GM18505 (cell line): ENCODE results near the gene FASTKD3.

ENCODE experiments used
- ATAC-seq: cut with Tn5 transposase; IDR thresholded peaks from one replicate; pipeline ENCODE4 v1.9.1; 2021; ENCODE audit not compliant: unreplicated experiment
- POLR2A ChIP-seq: IDR thresholded peaks from 4 replicates; pipeline ENCODE4 v1.6.1; 2011; ENCODE audit warnings: borderline replicate concordance; ENCODE audit not compliant: insufficient read depth, insufficient read length; ENCODE audit errors: extremely low read depth

FASTKD3 gene

DNA sequence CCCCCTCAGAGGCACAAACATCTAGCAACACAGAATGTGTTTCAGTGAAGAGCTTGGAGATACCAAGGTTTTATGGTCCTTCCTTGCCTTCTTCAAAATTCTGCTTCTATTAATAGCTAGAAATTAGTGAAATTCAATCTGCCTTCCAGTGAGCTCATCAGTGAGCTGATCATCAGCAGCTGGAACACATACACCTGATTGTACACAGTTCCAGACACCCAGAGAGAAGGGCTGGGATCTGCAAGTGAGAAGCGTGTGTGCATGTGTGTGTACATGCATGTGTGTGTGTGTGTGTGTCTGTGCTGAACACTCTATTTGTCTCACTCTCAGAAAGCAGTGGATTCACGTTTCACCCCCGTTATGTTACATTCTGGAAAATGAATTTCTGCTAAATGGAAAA lies 46.4 kb downstream of the FASTKD3 start:
- no peak for TF ChIP-seq POLR2A
- ATAC-seq, result no peak

GRCh38 chr5:7816535-7816901 lies 52.3 kb downstream of the FASTKD3 start:
- TF ChIP-seq POLR2A, result no peak
- peak; percentile 12 for ATAC-seq

DNA sequence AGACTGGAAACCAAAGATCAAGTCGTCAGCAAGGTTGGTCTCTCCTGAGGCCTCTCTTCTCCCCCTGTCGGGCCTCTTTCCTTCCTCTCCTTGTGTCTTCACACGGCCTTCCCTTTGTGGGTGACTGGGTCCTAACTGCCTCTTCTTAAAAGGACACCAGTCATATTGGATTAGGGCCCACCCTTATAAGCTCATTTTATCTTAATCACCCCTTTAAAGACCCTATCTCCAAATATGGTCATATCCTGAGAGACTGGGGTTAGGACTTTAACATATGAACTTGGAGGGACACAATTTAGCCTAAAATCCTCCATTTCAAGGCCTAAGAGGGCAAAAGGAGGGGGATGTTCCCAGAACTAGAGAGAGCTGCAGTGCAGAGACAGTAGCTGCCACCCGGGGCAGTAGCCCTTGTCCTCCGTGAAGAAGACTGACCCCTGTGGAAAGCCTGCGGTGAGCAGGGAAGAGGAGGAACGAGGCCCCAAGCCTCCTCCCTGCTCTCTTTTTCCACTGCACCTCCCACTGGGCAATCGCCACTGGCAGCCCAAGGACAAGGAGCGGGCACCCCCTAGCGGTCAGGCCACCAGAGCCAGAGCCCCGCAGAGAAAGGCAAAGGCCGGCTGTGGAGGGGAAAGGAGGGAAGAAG lies 52.8 kb downstream of the FASTKD3 start:
- peak; percentile 94 for ATAC-seq
- no peak for TF ChIP-seq POLR2A

DNA sequence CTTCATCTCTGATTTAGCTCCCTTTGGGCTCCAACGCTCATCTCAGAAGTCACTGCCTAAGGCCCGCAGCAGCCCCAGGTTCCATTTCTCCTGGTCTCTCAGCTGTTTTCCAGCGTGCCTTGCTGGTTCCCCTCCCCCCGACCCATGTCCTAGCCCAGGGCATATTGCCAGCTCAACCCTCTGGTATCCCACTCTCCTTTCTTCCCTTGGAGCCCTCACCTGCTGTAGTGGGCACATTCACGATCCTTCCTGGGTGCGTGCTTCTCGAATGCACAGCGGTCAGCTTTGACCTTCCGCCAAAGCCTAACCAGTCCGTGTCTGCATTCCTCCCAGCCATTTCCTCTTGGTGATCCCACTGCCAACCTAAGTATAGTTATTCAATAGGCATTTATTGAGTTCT lies 54.0 kb downstream of the FASTKD3 start:
- no peak for TF ChIP-seq POLR2A
- ATAC-seq, result no peak

- no peak for ATAC-seq
- TF ChIP-seq POLR2A, result no peak
Measured at GRCh38 chr5:7813576-7813975, 55.3 kb downstream of the FASTKD3 start.

- no peak for ATAC-seq
- TF ChIP-seq POLR2A, result no peak
Measured at GRCh38 chr5:7813007-7813406, 55.8 kb downstream of the FASTKD3 start.

- ATAC-seq, result no peak
- no peak for TF ChIP-seq POLR2A
Measured at GRCh38 chr5:7811715-7812114, 57.1 kb downstream of the FASTKD3 start.
